ENCODE results near the gene FYB1.

DNA sequence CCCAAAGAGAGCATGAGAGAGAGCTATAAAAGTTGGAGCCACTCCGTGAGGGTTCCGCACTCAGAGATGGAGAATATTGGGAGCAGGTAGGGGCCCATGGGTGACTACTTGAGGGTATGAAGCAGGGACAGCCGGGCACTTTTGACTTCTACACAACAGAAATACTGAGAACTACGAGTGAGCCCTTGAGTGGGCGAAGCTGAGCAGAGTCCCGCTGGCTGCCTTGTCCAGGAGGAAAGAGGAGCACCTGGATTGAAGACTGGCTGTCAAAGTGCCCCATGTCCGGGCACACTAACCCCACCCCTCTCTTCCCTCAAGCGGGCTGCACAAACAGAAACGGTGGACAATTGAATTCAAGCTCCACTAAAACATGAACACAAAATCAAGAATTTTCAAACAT lies 33.6 kb downstream of the FYB1 start:
- TF ChIP-seq, protein P1, sequence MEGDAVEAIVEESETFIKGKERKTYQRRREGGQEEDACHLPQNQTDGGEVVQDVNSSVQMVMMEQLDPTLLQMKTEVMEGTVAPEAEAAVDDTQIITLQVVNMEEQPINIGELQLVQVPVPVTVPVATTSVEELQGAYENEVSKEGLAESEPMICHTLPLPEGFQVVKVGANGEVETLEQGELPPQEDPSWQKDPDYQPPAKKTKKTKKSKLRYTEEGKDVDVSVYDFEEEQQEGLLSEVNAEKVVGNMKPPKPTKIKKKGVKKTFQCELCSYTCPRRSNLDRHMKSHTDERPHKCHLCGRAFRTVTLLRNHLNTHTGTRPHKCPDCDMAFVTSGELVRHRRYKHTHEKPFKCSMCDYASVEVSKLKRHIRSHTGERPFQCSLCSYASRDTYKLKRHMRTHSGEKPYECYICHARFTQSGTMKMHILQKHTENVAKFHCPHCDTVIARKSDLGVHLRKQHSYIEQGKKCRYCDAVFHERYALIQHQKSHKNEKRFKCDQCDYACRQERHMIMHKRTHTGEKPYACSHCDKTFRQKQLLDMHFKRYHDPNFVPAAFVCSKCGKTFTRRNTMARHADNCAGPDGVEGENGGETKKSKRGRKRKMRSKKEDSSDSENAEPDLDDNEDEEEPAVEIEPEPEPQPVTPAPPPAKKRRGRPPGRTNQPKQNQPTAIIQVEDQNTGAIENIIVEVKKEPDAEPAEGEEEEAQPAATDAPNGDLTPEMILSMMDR (conservative IDR thresholded peaks at IDR 0.05; ENCODE audit: low read depth, low read length): no peak
- no peak for TF ChIP-seq EZH2 (IDR thresholded peaks at IDR 0.05; ENCODE audit: low read length, unreplicated experiment)

All from PC-3 (cell line).